Endothelial cell of umbilical vein (primary cell): Measurements from ENCODE around the gene PRKAG2. TPM values are rescaled to one million over a fixed set of nuclear protein-coding genes. Genes with fewer than 3 reads are reported as not detected.

Source experiments
- BruUV-seq: library from RNA; stranded (reverse); fragments of 400-500 nt; replicated peaks from 2 replicates; lab custom pipeline; 2021; lab: Mats Ljungman, UMichigan
- CTCF ChIA-PET: fragments of 300-600, 350-600 bp; sonication (Branson Sonifier 250); formaldehyde crosslinking; loops from one replicate; lab custom pipeline; 2021; ENCODE audit warnings: antibody characterized with exemption, inconsistent platforms; lab: Charles Lee
- POLR2A ChIA-PET: fragments of 300-600, 350-600 bp; sonication (Branson Sonifier 250); formaldehyde crosslinking; loops from one replicate; lab custom pipeline; 2021; ENCODE audit warnings: antibody characterized with exemption, inconsistent platforms; lab: Charles Lee
- DNase-seq: peaks from one replicate; pipeline ENCODE4 v3.0.0-alpha.2; 2011; ENCODE audit warnings: low read depth, low spot score
- FAIRE-seq: peaks from 2 replicates; lab custom pipeline; 2011; peaks lifted over from hg19 to GRCh38; lab: Jason Lieb, UNC
- H2AFZ ChIP-seq: 2 replicates; pipeline ENCODE4 v1.6.0; 2012; ENCODE audit warnings: low read depth, low read length, control low read depth, inconsistent platforms
- H3K27ac ChIP-seq: 2 replicates; pipeline ENCODE4 v1.5.1; 2011; ENCODE audit warnings: low read depth, mild to moderate bottlenecking, control low read depth, low read length, moderate library complexity; ENCODE audit not compliant: insufficient read depth
- H3K27me3 ChIP-seq, 2 experiments: 2 replicates each; pipeline versions ENCODE4 v1.6.0 to v1.6.1; 2011; ENCODE audit warnings: low read length in 2 of 2, mixed read lengths in 1 of 2; ENCODE audit not compliant: control insufficient read depth in 2 of 2, insufficient read depth in 2 of 2
- H3K36me3 ChIP-seq, 2 experiments: 2 replicates in 1 of 2; 3 replicates in 1 of 2; pipeline ENCODE4 v1.5.1; 2011; ENCODE audit warnings: low read length in 2 of 2, mild to moderate bottlenecking in 1 of 2, moderate library complexity in 1 of 2; ENCODE audit not compliant: control insufficient read depth in 2 of 2, insufficient read depth in 2 of 2; ENCODE audit errors: extremely low read depth in 1 of 2
- H3K4me1 ChIP-seq: 3 replicates; pipeline ENCODE4 v1.5.1; 2011; ENCODE audit warnings: mild to moderate bottlenecking, low read length; ENCODE audit not compliant: control insufficient read depth, insufficient read depth; ENCODE audit errors: extremely low read depth
- H3K4me2 ChIP-seq: 2 replicates; pipeline ENCODE4 v1.6.1; 2011; ENCODE audit warnings: low read length, control low read depth, mixed read lengths; ENCODE audit not compliant: insufficient read depth
- H3K4me3 ChIP-seq, 3 experiments: fragments of 200-600 bp in 1 of 3; sonication (generic), shearing (Covaris generic) in 1 of 3; replicated peaks in 1 of 3; 2 replicates each; pipeline ENCODE4 v1.5.1; 2011 to 2016; ENCODE audit warnings: control low read depth in 3 of 3, low read length in 3 of 3, mild to moderate bottlenecking in 2 of 3, inconsistent platforms in 1 of 3, low read depth in 1 of 3, moderate library complexity in 1 of 3; ENCODE audit not compliant: insufficient read depth in 1 of 3
- H3K79me2 ChIP-seq: 2 replicates; pipeline ENCODE4 v1.6.0; 2012; ENCODE audit warnings: low read length, inconsistent platforms; ENCODE audit not compliant: control insufficient read depth, insufficient read depth
- H3K9ac ChIP-seq: replicated peaks from 2 replicates; pipeline ENCODE3; 2011; ENCODE audit warnings: low read length, control low read depth; ENCODE audit not compliant: insufficient read depth; ENCODE audit errors: extremely low read depth
- H3K9me1 ChIP-seq: replicated peaks from 3 replicates; pipeline ENCODE4 v1.6.0; 2011; ENCODE audit warnings: mild to moderate bottlenecking, low read length; ENCODE audit not compliant: control insufficient read depth, insufficient read depth; ENCODE audit errors: extremely low read depth
- H3K9me3 ChIP-seq: replicated peaks from 2 replicates; pipeline ENCODE4 v1.5.1; 2012; ENCODE audit warnings: low read length, inconsistent platforms; ENCODE audit not compliant: control insufficient read depth, insufficient read depth
- H4K20me1 ChIP-seq: replicated peaks from 2 replicates; pipeline ENCODE3; 2011; ENCODE audit warnings: mild to moderate bottlenecking, low read length; ENCODE audit not compliant: control insufficient read depth, insufficient read depth; ENCODE audit errors: extremely low read depth
- EZH2 ChIP-seq: IDR thresholded peaks from 2 replicates; pipeline ENCODE4 v1.6.1; 2012; ENCODE audit warnings: borderline replicate concordance, low read depth, mild to moderate bottlenecking, moderate library complexity, low read length, inconsistent platforms; ENCODE audit not compliant: severe bottlenecking
- FOS ChIP-seq: IDR thresholded peaks from 2 replicates; pipeline ENCODE4 v1.6.1; 2011; ENCODE audit warnings: mild to moderate bottlenecking, low read length, moderate library complexity, borderline replicate concordance; ENCODE audit not compliant: insufficient read depth
- GATA2 ChIP-seq: IDR thresholded peaks from 2 replicates; pipeline ENCODE4 v1.7.0; 2011; ENCODE audit warnings: low read depth, mild to moderate bottlenecking, moderate library complexity, mixed read lengths, low read length; ENCODE audit not compliant: insufficient read length, insufficient read depth
- JUN ChIP-seq: IDR thresholded peaks from 2 replicates; pipeline ENCODE4 v1.6.1; 2011; ENCODE audit warnings: borderline replicate concordance, low read depth; ENCODE audit not compliant: insufficient read length, insufficient read depth
- MYC ChIP-seq: IDR thresholded peaks from one replicate; pipeline ENCODE4 v1.6.1; 2011; ENCODE audit warnings: mild to moderate bottlenecking, low read depth, low read length
- POLR2A ChIP-seq: IDR thresholded peaks from 2 replicates; pipeline ENCODE4 v1.6.1; 2012; ENCODE audit warnings: low read depth, mild to moderate bottlenecking, control low read depth, low read length
- POLR2AphosphoS5 ChIP-seq: IDR thresholded peaks from 2 replicates; pipeline ENCODE4 v1.6.1; 2012; ENCODE audit warnings: low read depth, mild to moderate bottlenecking, control low read depth, low read length, moderate library complexity; ENCODE audit not compliant: insufficient read depth
- dilution Hi-C: fragments of 300-500 bp; cut with MboI; formaldehyde crosslinking; loops from one replicate; pipeline ENCODE4 v1.15.0; 2019; ENCODE audit warnings: low sequenced_read_pairs; ENCODE audit not compliant: extremely low pct_ligation_motif_present
- intact Hi-C: fragments of 100-400 bp; cut with micrococcal nuclease; formaldehyde crosslinking; loops from one replicate; pipeline ENCODE4 v1.10.0; 2022
- polyA plus RNA-seq, 4 experiments: library from polyadenylated mRNA; depleted of rRNA in 3 of 4; stranded (reverse) in 3 of 4; unstranded in 1 of 4; fragments of >200 nt; gene quantifications; 2 replicates each; pipeline versions ENCODE4 v1.2.1 to v1.2.3, GENCODE V29; 2011 to 2012; ENCODE audit warnings: missing spikeins in 1 of 4
- total RNA-seq: library from RNA; stranded (reverse); gene quantifications from 2 replicates; pipeline ENCODE4 v1.2.3, GENCODE V29; 2021
- TF ChIP-seq, protein P1 (sequence below), 2 donors: IDR thresholded peaks; 1 replicate in 1 of 2; 2 replicates in 1 of 2; pipeline ENCODE4 v1.5.1; 2011; ENCODE audit warnings: low read length in 2 of 2, mild to moderate bottlenecking in 2 of 2, moderate library complexity in 2 of 2, control low read depth in 1 of 2, inconsistent platforms in 1 of 2, low read depth in 1 of 2; ENCODE audit not compliant: insufficient read depth in 1 of 2; ENCODE audit errors: extremely low read depth in 1 of 2
- TF ChIP-seq, protein P2 (sequence below): IDR thresholded peaks from 2 replicates; pipeline ENCODE4 v1.6.1; 2011; ENCODE audit not compliant: insufficient read depth, insufficient read length

Gene PRKAG2
- total and polyA plus RNA-seq, 2 donors (not counting 3 experiments of a cell fraction or from before 2014, with no cell fraction given) = 19.3 to 51.5 TPM

- dilution Hi-C loops (no loop called here), intact Hi-C loops (no loop called here)
- Histone ChIP-seq H3K9me1 (no peaks in the 10 kb centered on the region), H3K36me3 (no peaks in the 10 kb centered on the region), H3K4me3 (no peak overlapping the region), H3K4me1 (no peaks in the 10 kb centered on the region), H4K20me1 (no peaks in the 10 kb centered on the region), H3K9ac (no peak overlapping the region), H3K27me3 (peaks cover 3 to 7% of the 10 kb centered on the region in 2 experiments), H3K4me2 (no peak overlapping the region), H3K27ac (no peak overlapping the region), H3K79me2 (no peaks in the 10 kb centered on the region), H3K9me3 (no peaks in the 10 kb centered on the region), H2AFZ (no peak overlapping the region)
- DNase-seq = no peak
- no TSS peak for BruUV-seq
- no peak for TF ChIP-seq MYC
- TF ChIP-seq EZH2 = no peak
- TF ChIP-seq POLR2AphosphoS5 = no peak
- TF ChIP-seq, protein P1, sequence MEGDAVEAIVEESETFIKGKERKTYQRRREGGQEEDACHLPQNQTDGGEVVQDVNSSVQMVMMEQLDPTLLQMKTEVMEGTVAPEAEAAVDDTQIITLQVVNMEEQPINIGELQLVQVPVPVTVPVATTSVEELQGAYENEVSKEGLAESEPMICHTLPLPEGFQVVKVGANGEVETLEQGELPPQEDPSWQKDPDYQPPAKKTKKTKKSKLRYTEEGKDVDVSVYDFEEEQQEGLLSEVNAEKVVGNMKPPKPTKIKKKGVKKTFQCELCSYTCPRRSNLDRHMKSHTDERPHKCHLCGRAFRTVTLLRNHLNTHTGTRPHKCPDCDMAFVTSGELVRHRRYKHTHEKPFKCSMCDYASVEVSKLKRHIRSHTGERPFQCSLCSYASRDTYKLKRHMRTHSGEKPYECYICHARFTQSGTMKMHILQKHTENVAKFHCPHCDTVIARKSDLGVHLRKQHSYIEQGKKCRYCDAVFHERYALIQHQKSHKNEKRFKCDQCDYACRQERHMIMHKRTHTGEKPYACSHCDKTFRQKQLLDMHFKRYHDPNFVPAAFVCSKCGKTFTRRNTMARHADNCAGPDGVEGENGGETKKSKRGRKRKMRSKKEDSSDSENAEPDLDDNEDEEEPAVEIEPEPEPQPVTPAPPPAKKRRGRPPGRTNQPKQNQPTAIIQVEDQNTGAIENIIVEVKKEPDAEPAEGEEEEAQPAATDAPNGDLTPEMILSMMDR (IDR thresholded peaks at IDR 0.05; ENCODE audit: extremely low read depth in 1 of 2, insufficient read depth in 1 of 2, low read depth in 1 of 2, low read length in 2 of 2) = no peak
- TF ChIP-seq, protein P2, sequence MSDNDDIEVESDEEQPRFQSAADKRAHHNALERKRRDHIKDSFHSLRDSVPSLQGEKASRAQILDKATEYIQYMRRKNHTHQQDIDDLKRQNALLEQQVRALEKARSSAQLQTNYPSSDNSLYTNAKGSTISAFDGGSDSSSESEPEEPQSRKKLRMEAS = no peak
- ChIA-PET CTCF (no interaction called here), POLR2A (no interaction called here)
- no peak for FAIRE-seq
These were observed 42.7 kb upstream of the PRKAG2 start for GRCh38 chr7:151919595-151919994.

- Histone ChIP-seq H3K27me3 (peaks cover 3 to 9% of the 10 kb centered on the region in 2 experiments), H3K36me3 (no peaks in the 10 kb centered on the region), H3K79me2 (no peaks in the 10 kb centered on the region), H3K4me2 (no peak overlapping the region), H3K9me3 (no peaks in the 10 kb centered on the region), H3K4me1 (no peaks in the 10 kb centered on the region), H3K9me1 (no peaks in the 10 kb centered on the region), H4K20me1 (no peaks in the 10 kb centered on the region), H2AFZ (no peak overlapping the region), H3K27ac (no peak overlapping the region), H3K9ac (no peak overlapping the region), H3K4me3 (no peak overlapping the region)
- CTCF ChIA-PET = interaction anchor here (0.6 kb wide), 1 partner anchor 64 kb away, joined by 3 read pairs; no protein-coding TSS in a partner anchor
- intact Hi-C loops = no loop called here
- DNase-seq (no peak), FAIRE-seq (no peak)
- BruUV-seq = no TSS peak
- POLR2A ChIA-PET = no interaction called here
- dilution Hi-C loops = no loop called here
- TF ChIP-seq JUN = no peak
- TF ChIP-seq, protein P2 = no peak
- no peak for TF ChIP-seq POLR2AphosphoS5
- TF ChIP-seq EZH2 = no peak
- TF ChIP-seq GATA2 = no peak
- TF ChIP-seq POLR2A = no peak
- TF ChIP-seq MYC = no peak
- no peak for TF ChIP-seq FOS
- TF ChIP-seq, protein P1 (IDR thresholded peaks at IDR 0.05; ENCODE audit: extremely low read depth in 1 of 2, insufficient read depth in 1 of 2, low read depth in 1 of 2, low read length in 2 of 2) = no peak
These were observed 41.6 kb upstream of the PRKAG2 start for GRCh38 chr7:151918510-151918843.
